Measurements from ENCODE around the gene PIEZO1.
A peak's percentile ranks its signal among the peaks of the same experiment; 100 is the strongest.

PIEZO1 gene

GRCh38 chr16:88715312-88716190, 69.5 kb downstream of the PIEZO1 start:
- DNase-seq, result no peak

DNA sequence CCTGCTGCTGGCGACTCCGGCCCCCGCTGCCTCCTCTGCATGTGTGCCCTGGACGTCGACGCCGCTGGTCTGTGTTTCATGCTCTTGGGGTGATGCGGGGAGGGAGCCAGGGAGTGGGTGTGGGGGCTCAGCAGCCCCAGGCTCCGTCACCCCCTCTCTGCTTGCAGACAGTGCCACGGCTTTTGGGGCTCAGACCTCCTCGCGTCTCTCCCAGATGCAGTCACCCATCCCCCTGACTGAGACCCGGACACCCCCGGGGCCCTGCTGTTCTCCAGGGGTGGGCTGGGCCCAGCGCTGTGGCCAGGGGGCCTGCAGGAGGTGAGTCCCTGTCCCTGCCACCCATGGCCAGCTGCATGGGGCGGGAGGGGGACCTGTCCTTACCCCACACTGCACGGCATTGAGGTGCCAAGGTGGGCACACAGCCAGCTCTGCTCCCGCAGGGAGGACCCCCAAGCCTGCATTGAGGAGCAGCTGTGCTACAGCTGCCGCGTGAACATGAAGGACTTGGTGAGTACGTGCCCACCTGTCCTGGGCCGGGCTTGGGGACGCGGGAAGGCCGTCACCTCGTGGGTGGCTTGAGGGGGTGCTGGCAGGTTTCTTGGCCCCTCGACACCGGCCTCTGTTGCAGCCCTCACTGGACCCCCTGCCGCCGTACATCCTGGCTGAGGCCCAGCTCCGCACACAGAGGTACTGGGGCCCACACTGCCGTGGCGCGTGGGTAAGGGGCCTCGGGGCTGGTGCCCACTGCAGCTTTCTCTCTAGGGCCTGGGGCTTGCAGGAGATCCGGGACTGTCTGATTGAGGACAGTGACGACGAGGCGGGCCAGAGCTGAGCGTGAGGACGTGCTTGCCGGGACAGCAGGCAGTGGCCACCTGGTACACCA, 70.4 kb downstream of the PIEZO1 start:
- DNase-seq, result no peak

GRCh38 chr16:88713568-88714419, 71.2 kb downstream of the PIEZO1 start:
- DNase-seq, result no peak

DNA sequence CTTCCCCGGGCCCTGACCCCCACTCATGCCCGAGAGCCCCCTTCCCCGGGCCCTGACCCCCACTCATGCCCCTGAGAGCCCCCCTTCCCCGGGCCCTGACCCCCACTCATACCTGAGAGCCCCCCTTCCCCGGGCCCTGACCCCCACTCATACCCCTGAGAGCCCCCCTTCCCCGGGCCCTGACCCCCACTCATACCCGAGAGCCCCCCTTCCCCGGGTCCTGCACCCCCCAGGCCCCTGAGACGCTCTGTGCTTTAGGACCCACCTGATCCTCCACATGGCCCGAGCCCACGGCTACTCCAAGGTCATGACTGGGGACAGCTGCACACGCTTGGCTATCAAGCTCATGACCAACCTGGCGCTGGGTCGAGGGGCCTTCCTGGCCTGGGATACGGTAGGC, 72.0 kb downstream of the PIEZO1 start:
- DNase-seq, result no peak

- DNase-seq, result no peak
Observed at GRCh38 chr16:88712362-88712979, 72.5 kb downstream of the PIEZO1 start.

DNA sequence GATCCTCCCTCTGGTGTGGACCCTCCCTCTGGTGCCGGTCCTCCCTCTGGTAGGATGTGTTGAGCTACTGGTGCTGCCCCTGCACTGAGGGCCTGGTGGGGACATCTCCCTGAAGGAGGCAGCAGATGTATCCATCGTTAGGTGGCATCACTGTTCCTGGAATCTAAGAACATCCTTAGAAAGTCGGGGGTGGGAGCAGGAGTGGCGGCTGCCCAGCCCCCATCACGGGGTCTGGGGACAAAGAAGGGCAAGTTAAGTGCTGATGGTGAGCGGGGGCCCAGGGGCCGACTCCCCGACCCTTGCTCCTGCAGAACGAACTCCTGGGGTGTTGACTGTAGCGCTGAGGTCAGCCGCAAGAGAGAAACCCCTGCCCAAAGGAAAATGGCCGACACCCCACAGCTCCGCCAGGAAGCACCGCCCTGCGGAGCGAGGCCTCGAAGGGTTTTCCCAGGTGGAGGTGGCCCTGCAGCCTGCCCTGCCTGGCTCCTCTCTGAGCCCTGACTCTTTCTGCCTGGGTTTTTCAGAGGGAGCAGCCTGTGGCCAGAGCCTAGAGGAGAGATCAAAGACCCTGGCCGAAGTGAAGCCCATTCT, 73.2 kb downstream of the PIEZO1 start:
- no peak for DNase-seq

- no peak for DNase-seq
Observed at GRCh38 chr16:88710556-88710955, 74.5 kb downstream of the PIEZO1 start.

GRCh38 chr16:88706965-88707826, 77.8 kb downstream of the PIEZO1 start:
- no peak for DNase-seq

- DNase-seq, result peak; percentile 83
Observed at GRCh38 chr16:88706229-88706964, 78.6 kb downstream of the PIEZO1 start, which contains the start of the genes CTU2 and RNF166. Gene CTU2, plus strand, starts transcription at chr16:88706503. Its CDS starts 28 bp downstream, at chr16:88706531. Gene RNF166, minus strand, starts transcription at chr16:88706408. Its CDS starts 83 bp downstream, at chr16:88706325.

DNA sequence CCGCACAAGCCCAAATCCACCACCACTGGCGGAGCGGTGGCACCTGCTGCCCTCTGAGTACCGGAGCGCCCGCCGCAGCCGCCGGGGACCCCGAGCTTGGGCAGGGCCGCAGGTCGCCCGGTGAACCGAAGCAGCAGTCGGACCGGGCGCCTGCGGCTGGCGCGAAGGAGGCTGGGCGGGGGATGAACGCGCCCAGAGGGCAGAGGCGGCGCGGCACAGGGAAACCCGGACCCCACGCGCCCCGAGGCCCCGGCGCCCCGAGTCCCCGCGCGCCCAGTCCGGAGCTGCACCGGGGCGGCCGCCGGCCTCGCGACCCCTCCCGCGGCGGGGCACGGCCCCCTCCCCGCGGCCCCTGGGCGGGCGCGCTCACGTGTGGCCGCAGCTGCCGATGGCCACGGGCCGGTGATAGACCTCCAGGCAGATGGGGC, 79.2 kb downstream of the PIEZO1 start:
- no peak for DNase-seq

- DNase-seq, result peak; percentile 14
Observed at GRCh38 chr16:88705076-88705684, 79.8 kb downstream of the PIEZO1 start.

- peak; percentile 63 for DNase-seq
Observed at GRCh38 chr16:88703486-88704309, 81.3 kb downstream of the PIEZO1 start.

- DNase-seq, result peak; percentile 10
Observed at GRCh38 chr16:88702371-88703210, 82.4 kb downstream of the PIEZO1 start.

DNA sequence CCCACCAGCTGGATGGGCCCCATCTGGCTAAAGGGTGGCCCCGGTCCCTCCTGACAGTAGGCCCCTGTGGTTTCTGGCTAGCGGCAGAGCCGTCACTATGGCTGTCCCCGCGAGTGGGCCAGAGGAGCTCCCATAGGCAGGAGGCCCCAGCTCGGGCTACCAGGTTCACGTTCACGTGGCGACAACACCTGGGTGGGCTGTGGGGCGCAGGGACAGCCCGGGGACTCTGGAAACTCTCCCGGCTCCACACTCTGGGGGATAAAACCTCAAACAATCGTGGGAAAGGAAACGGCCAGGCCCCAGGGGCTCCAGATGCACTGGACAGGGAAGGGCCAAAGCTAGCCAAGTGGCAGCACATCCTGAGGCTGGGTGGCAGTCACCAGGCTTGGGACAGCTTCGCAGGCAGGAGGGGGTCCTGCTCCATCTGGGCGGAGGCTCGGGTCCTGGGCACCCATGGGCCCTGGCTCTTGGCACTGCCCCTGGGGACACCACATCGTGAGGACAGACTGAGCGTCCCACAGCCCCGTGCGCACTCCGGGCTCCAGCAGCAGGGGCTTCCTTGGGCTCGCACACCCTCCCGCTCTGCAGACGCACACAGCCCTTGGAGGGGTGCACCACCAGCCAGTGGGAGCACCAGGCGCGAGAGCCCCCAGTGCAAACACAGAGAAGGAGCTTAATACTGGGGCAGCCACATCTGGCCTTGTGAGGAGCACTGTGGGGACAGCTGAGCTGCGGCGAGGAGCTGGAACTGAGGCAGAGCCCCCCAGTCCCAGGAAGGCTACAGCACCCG, 83.2 kb downstream of the PIEZO1 start:
- DNase-seq, result peak; percentile 9

DNA sequence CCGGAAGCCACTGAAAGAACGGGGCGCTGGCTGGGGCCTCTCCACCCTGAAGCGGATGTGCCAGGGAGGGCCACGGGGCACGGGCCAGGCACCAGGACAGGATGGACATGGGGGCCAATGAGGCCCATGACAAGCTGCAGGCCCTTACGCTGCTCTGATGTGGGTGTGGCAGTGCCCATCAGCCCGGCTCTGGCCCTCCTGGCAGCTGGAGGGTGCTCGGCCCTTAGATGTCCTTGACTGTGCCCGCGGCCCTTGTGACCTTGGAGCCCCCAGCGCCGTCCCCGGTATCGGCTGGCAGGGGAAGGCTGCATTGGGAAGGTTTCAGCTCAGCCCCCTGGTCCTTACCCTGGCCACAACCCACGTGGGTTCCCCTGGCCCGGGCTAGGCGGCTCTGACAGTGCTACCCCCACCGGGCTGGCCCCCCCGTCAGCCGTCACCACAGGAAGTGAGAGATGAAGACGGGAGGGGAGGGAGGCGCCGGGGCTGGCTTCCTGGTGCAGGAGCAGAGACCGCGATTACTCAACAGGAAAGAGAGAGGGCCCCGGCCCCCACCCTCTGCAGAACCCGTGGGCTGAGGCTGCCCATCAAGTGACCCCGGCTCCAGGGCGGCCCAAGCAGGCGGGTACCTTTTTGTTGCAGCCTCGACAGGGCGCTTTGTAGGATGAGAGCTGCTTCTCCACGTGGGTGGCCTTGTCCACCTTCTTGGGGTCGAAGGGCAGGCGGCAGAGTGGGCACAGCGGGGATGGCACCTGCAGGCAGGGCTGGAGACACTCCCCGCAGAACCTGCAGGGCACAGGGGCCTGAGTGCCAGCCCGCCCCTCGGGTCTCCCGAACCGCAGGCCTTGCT, 84.2 kb downstream of the PIEZO1 start:
- DNase-seq, result peak; percentile 95

GRCh38 chr16:88700322-88700635, 84.7 kb downstream of the PIEZO1 start:
- no peak for DNase-seq
